Skeletal muscle cell (primary cell): ENCODE results near the gene ATP5MK.
A peak's percentile ranks its signal among the peaks of the same experiment; 100 is the strongest.
"Not testable (repeated sequence)": the region's sequence is repeated elsewhere in the genome, so short reads cannot be mapped to it uniquely, and the experiment has no call there.

Experiments
- DNase-seq: peaks from one replicate; pipeline ENCODE4 v3.0.0-alpha.2; 2010; ENCODE audit warnings: low read depth
- H3K4me3 ChIP-seq: 2 replicates; pipeline ENCODE4 v1.5.1; 2011; ENCODE audit warnings: low read depth, mild to moderate bottlenecking, control low read depth, low read length, moderate library complexity

ATP5MK gene, protein sequence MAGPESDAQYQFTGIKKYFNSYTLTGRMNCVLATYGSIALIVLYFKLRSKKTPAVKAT

DNA sequence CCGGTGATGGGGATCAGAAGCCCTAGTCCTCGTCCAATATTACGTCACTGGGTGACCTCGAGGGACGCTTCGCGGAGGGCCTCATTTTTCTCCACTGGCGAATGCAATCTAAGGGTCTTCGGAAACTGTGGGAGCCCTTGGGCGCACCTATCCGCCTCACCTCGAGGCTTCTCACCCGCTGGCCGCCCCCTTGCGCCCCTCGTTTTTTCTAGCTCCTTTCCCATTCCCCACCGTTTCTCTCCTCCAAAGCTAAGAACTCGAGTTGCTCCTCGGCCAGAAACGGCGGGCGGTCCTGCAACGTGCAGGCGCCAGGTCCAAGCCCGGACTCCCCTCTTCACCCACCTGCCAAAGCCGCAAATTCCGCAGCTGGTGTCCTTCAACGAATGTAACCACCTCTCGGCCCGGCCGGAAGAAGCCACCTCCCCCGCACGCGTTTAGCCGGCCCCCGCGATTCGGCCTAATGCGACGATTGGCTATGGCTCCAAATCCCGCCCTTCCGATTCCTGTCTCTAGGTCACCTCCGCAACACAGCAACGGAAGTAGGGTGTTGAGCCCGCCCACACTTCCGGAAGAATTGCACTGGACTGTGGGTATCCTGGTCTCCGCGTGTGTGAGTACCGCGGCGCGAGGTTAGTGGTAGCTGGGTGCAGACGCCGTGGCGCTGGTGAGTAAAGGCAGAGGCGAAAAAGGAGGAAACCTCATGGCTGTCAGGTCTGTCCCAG is at the start of gene ATP5MK, which contains the start of gene PDCD11:
Gene ATP5MK, minus strand, starts transcription at position 409 of the 722 bp plus-strand sequence. CDS start 4,018 bp downstream, outside the sequence.
Gene PDCD11, plus strand, starts transcription at position 560 of the 722 bp plus-strand sequence. CDS start 1,801 bp downstream, outside the sequence.
- peak; percentile 92 for DNase-seq
- H3K4me3 ChIP-seq: peak within 1 kb of the TSS; percentile 89

DNA sequence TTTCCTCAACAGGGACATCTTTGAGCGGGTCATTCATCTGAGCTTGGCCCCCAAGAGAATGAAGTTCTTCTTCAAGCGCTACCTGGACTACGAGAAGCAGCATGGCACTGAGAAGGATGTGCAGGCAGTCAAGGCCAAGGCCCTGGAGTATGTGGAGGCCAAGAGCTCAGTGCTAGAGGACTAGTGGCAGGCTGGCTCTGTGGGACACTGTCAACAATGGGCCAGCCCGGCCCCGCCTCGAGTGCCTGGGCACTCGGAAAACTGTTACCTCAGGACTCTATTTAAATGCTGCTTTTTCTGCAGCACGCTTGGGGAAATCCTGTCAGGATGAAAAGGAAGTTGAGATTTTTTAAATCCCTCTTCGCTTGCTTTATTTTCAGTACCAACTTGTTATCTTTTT is 49.1 kb upstream of the ATP5MK start:
- H3K4me3 ChIP-seq: no peak overlapping the region
- DNase-seq: no peak

DNA sequence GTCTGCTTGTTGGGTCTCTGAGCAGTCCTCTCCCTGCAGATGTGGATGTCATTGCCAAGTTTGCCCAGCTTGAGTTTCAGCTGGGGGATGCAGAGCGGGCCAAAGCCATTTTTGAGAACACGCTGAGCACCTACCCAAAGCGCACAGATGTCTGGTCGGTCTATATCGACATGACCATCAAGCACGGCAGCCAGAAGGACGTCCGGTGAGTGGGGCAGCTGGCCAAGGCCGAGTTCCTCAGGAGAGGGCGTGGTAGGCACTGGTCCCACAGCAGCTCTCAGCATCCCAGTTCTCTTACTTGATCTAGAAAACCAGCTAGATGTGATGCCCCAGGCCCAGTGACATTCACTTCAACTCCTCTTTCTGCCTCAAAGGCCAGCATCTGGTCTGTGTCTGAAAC is 48.2 kb upstream of the ATP5MK start:
- H3K4me3 ChIP-seq: no peak overlapping the region
- no peak for DNase-seq

DNA sequence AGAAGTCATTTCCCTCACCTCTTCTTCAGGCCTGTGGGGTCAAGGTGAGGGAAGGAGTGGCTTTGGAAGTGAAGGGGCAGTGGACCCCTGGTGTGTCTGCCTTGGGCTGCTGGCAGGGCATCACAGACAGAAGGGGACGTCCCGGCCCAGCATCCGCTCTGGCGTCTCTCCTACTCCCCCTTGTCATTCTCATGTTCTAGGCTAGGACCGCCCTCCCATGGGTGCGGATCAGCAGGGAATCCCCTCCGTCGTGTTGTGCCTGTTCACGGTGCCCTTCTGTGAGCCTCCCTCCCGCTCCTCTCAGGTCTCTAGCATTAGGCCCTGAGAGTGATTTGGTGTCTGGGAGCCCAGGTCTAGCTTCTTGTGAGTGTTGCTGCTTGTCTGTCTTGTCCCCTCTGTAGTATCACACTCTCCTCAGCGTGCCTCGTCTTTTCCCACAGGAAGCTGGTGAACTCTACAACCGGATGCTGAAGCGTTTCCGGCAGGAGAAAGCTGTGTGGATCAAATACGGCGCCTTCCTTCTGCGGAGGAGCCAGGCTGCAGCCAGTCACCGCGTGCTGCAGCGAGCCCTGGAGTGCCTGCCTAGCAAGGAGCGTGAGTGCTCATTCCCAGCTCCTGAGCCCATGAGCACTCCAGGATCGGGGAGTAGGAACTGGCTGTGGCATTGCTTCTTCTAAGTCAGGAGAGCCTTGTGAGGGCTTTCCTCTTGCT is 47.4 kb upstream of the ATP5MK start:
- H3K4me3 ChIP-seq: no peak overlapping the region
- DNase-seq: no peak

DNA sequence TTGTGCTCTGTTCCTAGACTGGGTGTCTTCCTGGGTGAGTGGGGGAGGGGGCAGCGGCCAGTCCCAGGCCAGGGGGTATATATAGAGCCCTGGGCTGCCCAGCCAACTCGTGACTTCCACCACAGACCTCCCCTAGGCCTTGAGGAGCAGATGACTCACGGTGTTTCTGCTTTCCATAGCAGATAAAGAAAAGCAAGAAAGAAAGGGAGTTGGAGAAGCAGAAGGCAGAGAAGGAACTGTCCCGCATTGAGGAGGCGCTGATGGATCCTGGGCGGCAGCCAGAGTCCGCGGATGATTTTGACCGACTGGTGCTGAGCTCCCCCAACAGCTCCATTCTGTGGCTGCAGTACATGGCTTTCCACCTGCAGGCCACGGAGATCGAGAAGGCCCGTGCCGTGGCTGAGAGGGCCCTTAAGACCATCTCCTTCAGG is 45.8 kb upstream of the ATP5MK start:
- no peak overlapping the region for H3K4me3 ChIP-seq
- no peak for DNase-seq

DNA sequence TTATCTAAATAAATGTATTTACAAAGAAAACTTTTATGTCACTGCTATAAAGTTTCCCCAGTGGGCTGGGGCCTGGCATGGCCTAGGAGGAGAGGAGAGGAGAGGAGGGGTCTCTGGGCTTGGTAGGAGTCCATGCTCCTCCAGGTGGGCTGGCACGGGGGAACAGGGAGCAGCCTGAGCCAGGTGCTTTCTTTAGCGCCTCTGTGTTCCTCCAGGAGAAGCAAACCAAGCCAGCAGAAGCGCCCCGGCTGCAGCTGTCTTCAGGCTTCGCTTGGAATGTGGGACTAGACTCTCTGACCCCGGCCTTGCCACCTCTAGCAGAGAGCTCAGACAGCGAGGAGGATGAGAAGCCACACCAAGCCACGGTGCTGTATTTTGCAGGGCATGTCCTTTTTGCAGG is 45.3 kb upstream of the ATP5MK start:
- no peak overlapping the region for H3K4me3 ChIP-seq
- DNase-seq: no peak

DNA sequence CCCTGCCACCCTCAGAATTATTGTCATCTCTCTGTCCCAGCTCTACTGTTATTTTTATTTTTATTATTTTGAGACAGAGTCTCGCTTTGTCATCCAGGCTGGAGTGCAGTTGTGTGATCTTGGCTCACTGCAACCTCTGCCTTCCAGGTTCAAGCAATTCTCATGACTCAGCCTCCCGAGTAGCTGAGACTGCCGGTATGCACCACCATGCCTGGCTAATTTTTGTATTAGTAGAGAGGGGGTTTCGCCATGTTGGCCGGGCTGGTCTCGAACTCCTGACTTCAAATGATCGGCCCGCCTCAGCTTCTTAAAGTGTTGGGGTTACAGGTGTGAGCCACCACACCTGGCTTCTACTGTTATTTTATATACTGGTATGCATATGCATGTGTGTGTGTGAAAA is 44.9 kb upstream of the ATP5MK start:
- no peak overlapping the region for H3K4me3 ChIP-seq
- no peak for DNase-seq

DNA sequence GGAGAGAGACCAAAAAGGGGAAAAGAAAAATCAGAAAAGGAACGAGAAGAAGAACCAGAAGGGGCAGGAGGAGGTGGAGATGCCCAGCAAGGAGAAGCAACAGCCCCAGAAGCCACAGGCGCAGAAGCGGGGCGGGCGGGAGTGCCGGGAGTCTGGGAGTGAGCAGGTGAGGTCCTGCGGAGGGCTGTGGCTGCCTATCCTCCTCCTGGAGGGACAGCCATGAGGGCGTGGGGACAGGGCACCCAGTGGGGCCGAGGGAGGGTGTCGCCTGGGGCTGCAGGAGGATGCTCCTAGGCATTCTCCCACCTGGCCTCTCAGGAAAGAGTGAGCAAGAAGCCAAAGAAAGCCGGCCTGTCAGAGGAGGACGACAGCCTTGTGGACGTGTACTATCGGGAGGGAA is 44.1 kb upstream of the ATP5MK start:
- DNase-seq: no peak
- H3K4me3 ChIP-seq: no peak overlapping the region

DNA sequence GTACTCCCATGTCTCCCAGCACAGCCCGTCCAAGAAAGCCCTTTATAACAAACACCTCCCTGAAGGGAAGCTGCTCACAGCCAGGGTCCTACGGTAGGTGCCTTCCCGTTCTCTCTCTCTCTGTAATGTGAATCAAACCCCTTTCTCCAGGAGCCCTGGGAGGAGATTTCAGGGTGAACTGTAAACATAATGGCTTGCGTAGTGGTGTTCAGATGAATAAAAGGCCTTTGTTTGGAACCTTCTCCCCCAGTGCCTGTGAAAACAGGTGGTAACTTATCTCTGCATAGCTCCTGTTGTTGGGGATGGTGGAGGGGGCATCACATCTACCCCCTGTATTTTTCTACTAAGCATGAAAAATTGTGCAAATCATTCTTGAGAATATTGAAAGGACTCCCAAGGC is 43.5 kb upstream of the ATP5MK start:
- no peak for DNase-seq
- H3K4me3 ChIP-seq: no peak overlapping the region

DNA sequence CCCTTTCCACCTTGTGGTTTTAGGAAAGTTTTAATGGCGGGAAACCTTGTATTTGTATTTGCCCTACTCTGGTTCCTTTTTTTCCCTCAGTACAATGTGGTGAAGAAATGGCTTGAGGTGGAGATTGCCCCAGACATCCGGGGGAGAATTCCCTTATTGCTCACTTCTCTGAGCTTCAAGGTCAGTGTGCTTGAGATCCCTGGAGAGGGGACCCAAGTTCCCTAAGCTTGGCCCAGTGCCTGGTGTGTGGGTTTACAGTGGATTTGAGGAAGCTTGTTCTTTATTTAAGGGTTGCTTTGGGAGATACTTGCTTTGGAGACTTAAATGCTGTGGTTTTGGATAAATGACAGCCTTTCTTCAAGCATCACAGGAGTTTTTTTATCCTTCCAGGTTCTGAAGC is 37.6 kb upstream of the ATP5MK start:
- DNase-seq: peak; percentile 67
- no peak overlapping the region for H3K4me3 ChIP-seq

DNA sequence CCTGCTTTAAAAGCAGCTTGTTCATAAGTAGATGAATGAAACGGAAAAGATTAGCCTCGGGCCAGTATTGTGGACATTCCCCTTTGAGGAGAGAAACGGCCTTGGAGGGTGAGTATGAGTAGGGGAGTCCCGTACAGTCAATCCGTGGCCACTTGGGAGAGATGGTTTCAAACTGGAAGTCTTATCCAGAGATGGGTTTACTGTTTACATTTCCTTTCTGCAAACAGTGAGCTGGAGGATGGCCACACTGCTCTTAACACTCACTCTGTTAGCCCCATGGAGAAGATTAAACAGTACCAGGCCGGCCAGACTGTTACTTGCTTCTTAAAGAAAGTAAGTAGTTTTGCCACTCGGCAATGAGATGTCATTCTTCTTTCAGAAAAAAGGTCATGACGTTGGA is 35.6 kb upstream of the ATP5MK start:
- no peak overlapping the region for H3K4me3 ChIP-seq
- no peak for DNase-seq

DNA sequence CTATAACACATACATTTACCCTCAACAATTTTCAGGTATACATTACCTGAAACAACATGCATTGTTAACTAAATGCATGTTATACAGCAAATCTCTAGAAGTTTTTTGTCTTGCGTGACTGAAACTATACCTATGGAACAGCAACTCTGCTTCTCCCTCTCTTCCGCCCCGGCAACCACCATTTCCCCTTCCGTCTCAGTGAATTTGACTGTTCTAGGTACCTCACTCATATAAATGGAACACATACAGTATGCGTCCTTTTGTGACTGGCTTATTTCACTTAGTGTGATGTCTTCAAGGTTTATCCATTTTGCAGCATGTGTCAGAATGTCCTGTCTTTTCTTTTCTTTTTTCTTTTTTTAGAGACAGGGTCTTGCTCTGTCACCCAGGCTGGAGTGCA is 33.4 kb upstream of the ATP5MK start:
- DNase-seq: no peak
- no peak overlapping the region for H3K4me3 ChIP-seq

DNA sequence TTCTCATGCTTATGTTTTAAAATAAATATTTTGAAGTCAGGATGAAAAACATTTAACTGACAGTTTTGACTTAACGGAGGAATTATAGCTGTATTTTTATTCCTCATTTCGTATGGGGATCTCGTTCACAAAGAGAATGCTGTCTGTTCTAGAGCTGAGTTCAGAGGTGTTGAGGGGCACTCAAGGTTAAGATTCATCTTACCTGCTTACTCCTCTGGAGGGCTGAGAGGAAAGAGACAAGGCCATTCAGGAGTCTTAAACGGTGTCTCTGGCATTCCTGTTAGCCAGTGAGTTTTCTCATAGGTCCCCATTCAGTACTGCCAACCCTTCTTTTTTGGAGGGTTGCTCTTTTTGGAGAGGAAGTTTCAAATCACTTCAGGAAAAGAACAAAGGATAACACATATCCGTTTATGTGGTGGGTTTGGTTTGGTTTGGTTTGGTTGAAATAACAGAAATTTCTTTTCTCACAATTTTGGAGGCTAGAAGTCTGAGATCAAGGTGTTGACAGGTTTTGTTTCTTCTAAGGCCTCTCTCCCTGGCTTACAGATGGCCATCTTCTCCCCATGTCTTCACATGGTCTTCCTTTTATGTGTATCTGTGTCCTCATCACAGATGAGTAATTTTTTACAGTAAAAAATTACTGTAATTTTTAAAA is 32.8 kb upstream of the ATP5MK start:
- no peak overlapping the region for H3K4me3 ChIP-seq
- no peak for DNase-seq

DNA sequence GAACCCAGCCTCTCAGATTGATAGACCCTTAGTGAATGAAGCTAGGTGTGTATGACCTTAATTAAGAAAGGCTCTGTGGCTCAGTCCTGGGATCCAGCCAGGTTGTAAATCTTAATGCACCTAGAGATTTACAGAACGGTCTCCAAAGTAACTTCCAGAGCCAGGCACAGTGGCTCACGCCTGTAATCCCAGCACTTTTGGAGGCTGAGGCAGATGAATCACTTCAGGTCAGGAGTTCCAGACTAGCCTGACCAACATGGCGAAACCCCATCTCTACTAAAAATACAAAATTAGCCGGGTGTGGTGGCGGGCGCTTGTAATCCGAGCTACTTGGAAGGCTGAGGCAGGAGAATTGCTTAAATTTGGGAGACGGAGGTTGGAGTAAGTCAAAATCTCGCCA is 31.6 kb upstream of the ATP5MK start:
- no peak for DNase-seq

DNA sequence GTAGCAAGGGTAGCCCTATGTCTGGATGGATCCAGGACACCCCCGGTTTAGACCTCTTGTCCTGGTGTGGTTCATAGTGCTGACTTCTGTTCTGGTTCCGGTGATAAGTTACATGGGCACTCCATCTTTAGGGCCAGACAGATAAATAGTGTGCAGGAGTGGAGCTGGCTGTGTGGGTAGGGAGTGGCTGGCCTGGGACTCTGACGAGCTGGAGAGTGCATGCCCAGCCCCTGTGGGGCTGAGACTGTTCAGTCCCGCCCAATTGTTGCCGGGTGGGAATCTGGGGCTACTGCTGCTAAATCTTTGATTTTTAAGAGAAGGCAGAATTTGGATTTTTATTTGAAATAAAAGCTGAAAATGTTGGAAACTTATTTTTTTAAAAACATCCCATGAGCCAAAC is 27.5 kb upstream of the ATP5MK start:
- no peak overlapping the region for H3K4me3 ChIP-seq
- no peak for DNase-seq

More for the DNA sequence above, 31.6 kb upstream of the ATP5MK start:
- H3K4me3 ChIP-seq: no peak overlapping the region

DNA sequence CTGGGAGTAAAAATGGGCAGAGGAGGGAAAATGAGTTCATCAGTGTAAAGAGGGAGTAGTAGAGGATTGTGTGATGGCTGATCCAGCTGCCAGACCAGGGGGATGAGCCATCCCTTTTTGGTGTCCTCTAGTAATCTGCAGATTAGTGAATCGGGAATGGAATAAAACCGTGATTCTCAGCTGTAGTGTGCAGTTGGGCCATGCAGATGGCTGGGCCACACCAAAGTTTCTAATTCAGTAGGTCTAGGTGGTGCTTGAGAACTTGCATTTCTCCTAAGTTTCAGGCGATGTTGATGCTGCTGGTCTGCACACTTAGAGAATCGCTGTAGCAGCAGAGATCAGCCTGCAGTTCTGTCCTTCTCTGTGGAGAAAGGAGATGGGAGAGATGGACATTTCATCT is 22.8 kb upstream of the ATP5MK start:
- no peak overlapping the region for H3K4me3 ChIP-seq
- no peak for DNase-seq

DNA sequence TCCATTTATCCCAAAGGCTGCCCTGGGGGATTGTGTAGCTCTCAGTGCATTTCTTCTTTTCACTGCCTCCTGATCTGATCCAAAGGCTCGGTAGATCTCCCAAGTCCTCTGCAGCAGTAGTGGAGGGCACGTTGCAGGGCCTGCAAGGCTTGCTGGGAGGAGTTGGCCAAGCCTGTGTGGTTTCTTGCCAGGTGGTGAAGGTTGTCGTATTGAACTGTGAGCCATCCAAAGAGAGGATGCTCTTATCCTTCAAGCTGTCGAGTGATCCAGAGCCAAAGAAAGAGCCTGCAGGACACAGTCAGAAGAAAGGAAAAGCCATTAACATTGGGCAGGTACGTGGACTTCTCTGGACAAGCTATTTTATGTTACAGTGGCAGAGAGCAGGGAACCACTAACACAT is 21.3 kb upstream of the ATP5MK start:
- DNase-seq: no peak
- H3K4me3 ChIP-seq: no peak overlapping the region

DNA sequence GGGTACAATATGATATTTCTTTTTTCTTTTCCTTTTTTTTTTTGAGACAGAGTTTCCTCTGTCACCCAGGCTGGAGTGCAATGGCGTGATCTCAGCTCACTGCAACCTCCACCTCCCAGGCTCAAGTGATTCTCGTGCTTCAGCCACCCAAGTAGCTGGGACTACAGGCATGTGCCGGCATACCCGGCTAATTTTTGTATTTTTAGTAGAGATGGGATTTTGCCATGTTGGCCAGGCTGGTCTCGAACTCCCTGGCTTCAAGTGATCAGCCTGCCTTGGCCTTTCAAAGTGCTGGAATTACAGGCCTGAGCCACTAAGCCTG is 20.8 kb upstream of the ATP5MK start:
- DNase-seq: not testable (repeated sequence)

DNA sequence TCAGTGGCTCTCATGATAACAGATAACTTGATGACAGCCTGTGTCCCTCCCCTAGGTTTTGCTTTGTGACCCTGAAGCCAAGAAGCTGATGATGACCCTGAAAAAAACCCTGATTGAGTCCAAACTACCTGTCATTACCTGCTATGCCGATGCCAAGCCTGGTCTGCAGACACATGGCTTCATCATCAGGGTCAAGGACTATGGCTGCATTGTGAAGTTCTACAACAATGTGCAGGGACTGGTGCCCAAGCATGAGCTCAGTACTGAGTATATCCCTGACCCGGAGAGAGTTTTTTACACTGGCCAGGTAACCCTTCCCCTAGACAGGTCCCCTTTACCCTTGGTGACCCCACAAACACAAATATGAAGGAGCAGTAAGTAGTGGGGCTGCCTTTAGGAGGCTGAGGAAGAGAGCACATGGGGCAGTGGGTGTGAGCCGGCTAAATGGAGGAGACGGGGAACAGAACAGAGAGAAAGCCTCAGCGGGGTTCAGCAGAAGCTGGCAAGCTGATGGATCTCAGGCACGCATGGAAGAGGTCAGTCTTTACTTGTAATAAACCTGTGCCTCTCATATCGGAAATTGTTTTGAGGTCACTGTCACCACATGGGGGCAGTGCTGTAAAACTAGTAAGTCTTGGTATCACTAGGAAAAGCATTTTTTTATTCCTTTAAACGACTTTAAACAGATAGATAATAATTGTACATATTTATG is 20.3 kb upstream of the ATP5MK start:
- peak; percentile 11 for DNase-seq
- no peak overlapping the region for H3K4me3 ChIP-seq

More for the DNA sequence above, 20.8 kb upstream of the ATP5MK start:
- H3K4me3 ChIP-seq: not testable (repeated sequence)

DNA sequence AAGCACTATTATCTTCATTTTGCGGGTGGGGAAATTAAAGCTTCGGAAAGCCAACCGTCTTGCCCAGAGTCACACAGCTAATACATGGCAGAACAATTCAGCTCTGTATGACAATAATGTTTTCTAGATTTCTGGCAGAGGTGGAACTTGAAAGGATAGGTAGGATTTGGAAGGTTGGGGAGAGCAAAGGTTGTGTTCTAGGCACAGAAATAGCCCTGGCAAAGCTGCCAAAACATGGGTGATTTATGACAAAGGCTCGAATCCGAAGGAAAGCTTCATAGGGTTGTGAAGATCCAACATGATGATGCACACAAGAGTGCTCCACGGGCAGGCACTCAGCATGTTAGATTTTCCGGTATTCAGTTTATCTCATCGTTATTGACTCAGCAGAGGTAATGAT is 19.3 kb upstream of the ATP5MK start:
- H3K4me3 ChIP-seq: no peak overlapping the region
- no peak for DNase-seq
